Subcutaneous abdominal adipose tissue (tissue), 5 donors: ENCODE results near the gene EIPR1.

Source experiments
- H3K27ac ChIP-seq: one replicate; pipeline ENCODE4 v1.7.0; 2013; ENCODE audit warnings: low read depth, mild to moderate bottlenecking, inconsistent platforms, low read length, moderate library complexity
- H3K27me3 ChIP-seq, 5 donors: one replicate each; pipeline ENCODE4 v1.7.0; 2013; ENCODE audit warnings: low read length in 5 of 5, inconsistent platforms in 1 of 5; ENCODE audit not compliant: control insufficient read depth in 5 of 5, insufficient read depth in 4 of 5
- H3K36me3 ChIP-seq, 5 donors: one replicate each; pipeline ENCODE4 v1.7.0; 2013; ENCODE audit warnings: low read length in 5 of 5; ENCODE audit not compliant: control insufficient read depth in 5 of 5, insufficient read depth in 5 of 5
- H3K4me1 ChIP-seq, 5 donors: one replicate each; pipeline ENCODE4 v1.7.0; 2013; ENCODE audit warnings: low read length in 5 of 5, mild to moderate bottlenecking in 3 of 5, moderate library complexity in 1 of 5; ENCODE audit not compliant: control insufficient read depth in 5 of 5, insufficient read depth in 5 of 5
- H3K4me3 ChIP-seq, 5 donors: one replicate each; pipeline ENCODE4 v1.7.0; 2013; ENCODE audit warnings: low read length in 5 of 5, low read depth in 1 of 5
- H3K9ac ChIP-seq, 5 donors: one replicate each; pipeline ENCODE4 v1.7.0; 2013; ENCODE audit warnings: low read length in 5 of 5, mild to moderate bottlenecking in 4 of 5, moderate library complexity in 3 of 5
- H3K9me3 ChIP-seq, 5 donors: one replicate each; pipeline ENCODE4 v1.7.0; 2013; ENCODE audit warnings: low read length in 5 of 5; ENCODE audit not compliant: control insufficient read depth in 5 of 5
- donor health status: healthy.
- donor health status: healthy.
- donor health status: healthy.
- donor health status: healthy.
- donor health status: healthy.

Gene EIPR1

DNA sequence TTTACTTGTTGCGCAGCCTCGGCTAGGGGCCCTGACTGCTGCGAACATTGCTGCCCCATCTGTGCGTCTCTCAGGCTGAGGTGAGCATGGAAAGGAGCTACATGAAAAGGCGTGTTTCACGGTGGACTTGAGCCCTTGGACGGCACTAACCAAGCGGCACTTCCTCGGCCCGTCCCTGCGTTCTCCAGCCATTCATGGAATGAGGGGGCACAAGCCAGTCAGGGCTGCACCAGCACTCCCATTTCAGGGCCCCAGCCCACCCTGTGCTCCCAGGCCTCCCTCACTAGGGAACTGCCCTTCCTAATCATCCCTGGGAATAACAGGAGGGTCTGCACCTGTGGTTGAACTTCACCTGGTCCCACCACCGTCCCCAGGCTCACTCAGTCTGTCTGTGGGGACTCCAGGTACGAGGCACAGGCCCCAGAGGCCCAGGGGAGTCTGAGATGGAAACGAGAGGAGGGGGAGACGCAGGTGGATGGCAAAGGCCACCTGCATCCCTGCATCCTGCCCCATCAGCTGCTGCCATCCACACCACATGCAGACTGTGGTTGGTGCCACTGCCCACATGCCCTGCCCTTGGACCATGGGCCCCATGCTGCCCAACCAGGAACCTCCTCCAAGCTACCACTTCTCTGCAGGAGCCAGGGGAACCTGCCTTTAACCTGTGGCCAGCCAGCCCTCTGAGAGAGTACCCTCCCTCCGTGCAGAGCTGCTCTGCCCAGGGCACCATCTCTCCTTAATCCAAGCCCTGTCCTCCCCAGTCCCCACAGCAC lies 99.7 kb downstream of the EIPR1 start:
- H3K4me3 ChIP-seq: no peak overlapping the region
- peaks cover 0 to 6% (median 0%) of the 10 kb centered on the region in 5 donors for H3K36me3 ChIP-seq
- H3K4me1 ChIP-seq: no peaks in the 10 kb centered on the region
- no peak overlapping the region for H3K27ac ChIP-seq
- no peaks in the 10 kb centered on the region for H3K27me3 ChIP-seq
- peaks cover 0 to 9% (median 7%) of the 10 kb centered on the region in 5 donors for H3K9me3 ChIP-seq
- no peak overlapping the region for H3K9ac ChIP-seq

DNA sequence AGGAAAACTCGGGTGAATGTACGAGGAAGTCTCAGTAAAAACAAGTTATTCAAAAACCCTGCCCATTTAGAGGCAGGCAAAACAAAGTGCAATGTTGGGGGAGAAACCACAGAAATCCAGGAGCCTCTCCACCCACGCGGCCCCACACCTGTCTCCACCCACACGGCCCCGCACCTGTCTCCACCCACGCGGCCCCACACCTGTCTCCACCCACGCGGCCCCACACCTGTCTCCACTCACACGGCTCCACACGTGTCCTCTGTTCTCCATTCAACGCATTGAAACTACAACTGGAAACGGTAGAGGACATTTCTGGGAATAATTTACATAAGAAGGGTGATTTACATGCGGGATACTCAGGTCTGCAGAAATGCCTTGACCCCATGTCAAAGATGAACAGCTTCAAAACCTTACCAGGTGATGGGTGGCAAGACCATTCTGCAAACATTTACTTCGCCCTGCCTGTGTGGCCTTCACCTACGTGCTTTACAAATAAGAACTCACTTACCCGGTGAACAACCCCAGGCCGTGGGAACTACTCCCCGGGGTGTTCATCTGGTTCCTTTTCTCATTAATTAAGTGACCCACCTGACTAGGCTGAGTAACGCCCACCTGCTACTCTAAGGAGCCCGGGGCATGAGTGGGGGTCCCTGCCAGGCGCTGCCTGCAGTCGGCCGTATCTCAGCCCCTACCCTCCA lies 100.4 kb downstream of the EIPR1 start:
- H3K9me3 ChIP-seq: peaks cover 0 to 9% (median 7%) of the 10 kb centered on the region in 5 donors
- H3K27ac ChIP-seq: no peak overlapping the region
- no peak overlapping the region for H3K4me3 ChIP-seq
- H3K9ac ChIP-seq: no peak overlapping the region
- H3K36me3 ChIP-seq: peaks cover 0 to 6% (median 0%) of the 10 kb centered on the region in 5 donors
- H3K27me3 ChIP-seq: no peaks in the 10 kb centered on the region
- H3K4me1 ChIP-seq: no peaks in the 10 kb centered on the region

DNA sequence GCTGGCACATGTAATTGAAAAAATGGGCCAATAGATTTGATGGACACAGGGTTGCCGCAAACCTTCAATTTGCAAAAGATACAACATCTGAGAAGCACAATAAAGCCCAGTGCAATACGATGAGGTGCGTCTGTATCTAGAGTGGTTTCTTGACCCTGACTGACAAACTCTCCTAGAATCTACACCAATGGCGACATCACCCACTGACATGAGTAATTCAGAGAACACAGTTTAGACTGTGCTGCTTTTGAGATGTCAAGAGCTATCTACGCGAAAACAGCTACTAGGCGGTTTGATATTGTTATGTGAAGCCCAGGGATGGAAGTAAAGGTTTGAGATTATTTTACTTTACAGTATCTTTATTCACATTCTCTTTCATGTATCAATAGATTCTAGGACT lies 104.9 kb downstream of the EIPR1 start:
- Histone ChIP-seq H3K4me1 (no peaks in the 10 kb centered on the region), H3K9me3 (peaks cover 0 to 13% (median 9%) of the 10 kb centered on the region in 5 donors), H3K9ac (no peak overlapping the region), H3K4me3 (no peak overlapping the region), H3K27me3 (no peaks in the 10 kb centered on the region), H3K27ac (no peak overlapping the region), H3K36me3 (peaks cover 0 to 3% (median 0%) of the 10 kb centered on the region in 5 donors)

DNA sequence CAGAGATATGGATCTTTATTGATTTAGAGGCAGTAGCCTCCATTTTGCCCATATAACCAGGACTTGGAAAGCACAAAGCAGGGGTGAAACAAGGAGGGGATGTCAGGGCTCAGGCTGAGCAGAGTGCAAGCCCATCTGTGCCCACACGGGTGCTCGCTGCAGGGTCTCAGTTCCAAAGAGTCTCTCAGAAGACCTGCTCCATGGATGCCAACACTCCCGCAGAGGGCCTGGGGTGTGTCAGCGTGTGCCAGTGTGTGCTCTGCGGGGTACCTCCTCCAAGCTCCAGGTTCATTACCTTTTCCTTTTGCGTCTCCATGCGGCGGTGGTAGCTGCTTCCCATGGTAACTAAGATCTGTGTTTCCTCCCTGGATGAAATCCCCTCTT lies 107.5 kb downstream of the EIPR1 start:
- H3K36me3 ChIP-seq: peaks cover 0 to 3% (median 0%) of the 10 kb centered on the region in 5 donors
- H3K27ac ChIP-seq: no peak overlapping the region
- no peaks in the 10 kb centered on the region for H3K4me1 ChIP-seq
- no peak overlapping the region for H3K4me3 ChIP-seq
- no peaks in the 10 kb centered on the region for H3K27me3 ChIP-seq
- H3K9me3 ChIP-seq: peaks cover 0 to 7% (median 2%) of the 10 kb centered on the region in 5 donors
- no peak overlapping the region for H3K9ac ChIP-seq

DNA sequence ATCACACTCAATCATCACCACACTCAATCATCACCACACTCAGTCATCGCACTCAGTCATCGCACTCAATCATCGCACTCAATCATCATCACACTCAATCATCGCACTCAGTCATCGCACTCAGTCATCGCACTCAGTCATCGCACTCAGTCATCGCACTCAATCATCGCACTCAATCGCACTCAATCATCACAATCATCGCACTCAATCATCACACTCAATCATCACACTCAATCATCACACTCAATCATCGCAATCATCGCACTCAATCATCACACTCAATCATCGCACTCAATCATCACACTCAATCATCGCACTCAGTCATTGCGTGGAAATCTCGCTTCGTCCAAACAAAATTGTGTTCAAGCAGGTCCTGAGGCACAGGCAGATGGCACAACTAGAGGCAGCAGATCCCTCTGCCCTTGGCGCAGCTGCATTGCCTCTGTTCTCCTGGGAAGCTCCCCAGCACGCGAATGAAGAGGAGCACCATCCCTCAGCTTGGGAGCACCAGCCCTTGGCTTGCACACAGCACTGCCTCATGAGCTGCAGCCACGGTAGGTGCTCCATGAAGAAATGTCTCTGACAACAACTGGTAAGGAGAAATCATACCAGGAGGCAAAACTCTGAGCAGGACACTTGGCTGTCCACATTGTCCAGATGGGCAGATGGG lies 108.1 kb downstream of the EIPR1 start:
- H3K4me1 ChIP-seq: no peaks in the 10 kb centered on the region
- no peaks in the 10 kb centered on the region for H3K27me3 ChIP-seq
- no peak overlapping the region for H3K27ac ChIP-seq
- peaks cover 0 to 6% (median 2%) of the 10 kb centered on the region in 5 donors for H3K9me3 ChIP-seq
- peaks cover 0 to 3% (median 0%) of the 10 kb centered on the region in 5 donors for H3K36me3 ChIP-seq
- H3K4me3 ChIP-seq: no peak overlapping the region
- H3K9ac ChIP-seq: no peak overlapping the region

DNA sequence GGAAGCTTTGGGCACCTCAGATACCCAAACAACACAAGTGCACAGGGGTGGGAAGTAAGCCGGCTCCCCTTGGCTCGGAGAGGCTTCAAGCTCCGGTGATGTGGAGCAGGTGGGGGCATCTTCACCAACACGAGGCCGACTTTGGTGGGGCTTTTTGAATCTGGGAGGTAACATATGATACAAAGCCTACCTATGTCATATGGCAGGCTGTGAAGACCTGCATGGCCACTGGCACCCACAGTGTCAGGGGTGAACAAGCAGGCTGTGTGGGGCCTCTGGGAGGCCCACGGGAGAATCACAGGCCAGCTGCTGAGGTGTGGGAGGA lies 109.0 kb downstream of the EIPR1 start:
- no peaks in the 10 kb centered on the region for H3K27me3 ChIP-seq
- no peak overlapping the region for H3K9ac ChIP-seq
- peaks cover 0 to 4% (median 0%) of the 10 kb centered on the region in 5 donors for H3K4me1 ChIP-seq
- H3K27ac ChIP-seq: no peak overlapping the region
- peaks cover 0 to 6% (median 0%) of the 10 kb centered on the region in 5 donors for H3K9me3 ChIP-seq
- H3K36me3 ChIP-seq: peaks cover 0 to 3% (median 0%) of the 10 kb centered on the region in 5 donors
- H3K4me3 ChIP-seq: no peak overlapping the region

DNA sequence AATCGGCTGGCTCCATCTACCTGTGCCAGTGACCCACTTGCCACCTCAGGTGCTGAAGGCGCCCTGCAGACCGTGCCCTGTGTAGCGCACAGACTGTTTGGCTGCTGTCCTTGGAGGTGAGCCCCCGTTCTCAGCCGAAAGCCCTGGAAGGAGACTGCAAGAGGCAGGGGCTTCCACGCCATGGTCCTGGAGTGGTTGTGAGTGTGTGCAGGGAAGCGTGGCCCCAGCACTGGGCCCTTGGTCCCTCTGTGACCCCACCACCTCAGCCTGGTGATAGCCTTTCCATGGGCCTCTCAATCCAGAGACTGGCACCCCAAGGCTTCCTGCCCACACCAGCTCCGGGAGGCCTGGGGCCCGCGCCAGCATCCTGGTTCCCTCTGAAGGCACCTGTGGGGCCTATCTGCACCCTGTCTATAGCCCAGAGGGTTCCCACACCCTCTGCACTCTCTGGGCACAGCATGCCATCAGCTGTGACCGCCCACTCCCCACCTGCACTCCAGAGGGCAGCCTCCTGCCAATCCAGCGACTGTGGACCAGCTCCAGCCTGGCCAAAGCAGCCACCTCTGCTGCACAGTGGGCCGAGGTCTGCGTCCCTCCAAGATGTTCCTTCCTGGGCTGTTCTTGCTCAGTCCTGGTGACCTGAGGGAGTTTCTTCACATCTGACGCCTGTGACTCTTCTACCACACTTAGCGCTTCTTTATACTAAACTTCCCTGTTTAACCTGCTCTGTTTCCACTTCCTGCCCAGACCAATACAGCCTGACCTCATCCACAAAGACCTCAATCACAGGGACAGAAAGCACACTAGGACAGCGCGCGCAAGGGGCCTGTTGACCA lies 109.5 kb downstream of the EIPR1 start:
- Histone ChIP-seq H3K9ac (no peak overlapping the region), H3K36me3 (peaks cover 0 to 5% (median 0%) of the 10 kb centered on the region in 5 donors), H3K27me3 (no peaks in the 10 kb centered on the region), H3K27ac (no peak overlapping the region), H3K4me3 (no peak overlapping the region), H3K4me1 (peaks cover 0 to 4% (median 0%) of the 10 kb centered on the region in 5 donors), H3K9me3 (peaks cover 0 to 6% (median 0%) of the 10 kb centered on the region in 5 donors)

DNA sequence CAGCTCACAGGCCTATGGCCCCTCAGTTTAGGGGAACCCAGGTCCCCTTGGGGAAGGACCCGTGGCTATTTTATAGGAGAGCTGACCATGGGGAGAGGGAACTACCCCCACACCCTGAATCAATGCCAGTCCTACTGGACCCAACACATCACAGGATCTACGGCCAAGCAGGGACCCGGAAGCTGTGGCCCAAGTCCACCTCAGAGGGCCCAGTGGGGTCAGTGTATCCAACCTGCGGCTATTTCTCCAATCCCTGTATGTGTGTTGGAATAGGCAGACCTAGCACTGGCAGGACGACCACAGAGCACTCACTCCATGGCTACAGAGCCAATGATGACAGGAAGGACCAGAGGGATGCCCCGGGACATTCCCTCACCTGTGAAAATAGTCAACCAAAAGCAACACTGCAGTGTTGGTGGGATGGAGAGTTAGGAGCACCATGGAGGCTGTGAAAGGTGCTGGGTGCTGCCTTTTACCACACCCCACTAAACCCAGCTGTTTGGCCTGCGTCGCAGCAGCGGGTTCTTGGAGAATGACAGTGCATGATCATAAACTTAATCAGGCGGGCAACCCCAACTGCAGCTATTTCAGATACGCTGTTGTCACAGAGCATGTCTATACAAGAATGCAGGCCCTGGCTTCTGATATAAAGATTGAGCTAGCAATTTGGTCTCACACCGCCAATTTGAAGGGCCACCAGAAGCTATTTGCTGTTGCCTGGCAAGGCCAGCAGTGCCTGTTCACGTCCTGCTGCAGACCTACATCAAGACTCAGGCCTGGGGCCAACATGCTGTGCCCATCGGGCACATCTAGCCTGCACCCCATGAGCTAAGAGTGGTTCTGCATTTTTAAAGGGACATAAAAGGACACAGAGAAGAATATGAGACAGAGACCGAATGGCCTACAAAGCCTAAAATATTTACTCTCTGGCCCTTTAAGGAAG lies 110.4 kb downstream of the EIPR1 start:
- Histone ChIP-seq H3K36me3 (peaks cover 0 to 8% (median 0%) of the 10 kb centered on the region in 5 donors), H3K27me3 (no peaks in the 10 kb centered on the region), H3K9me3 (peaks cover 0 to 6% (median 0%) of the 10 kb centered on the region in 5 donors), H3K9ac (no peak overlapping the region), H3K27ac (no peak overlapping the region), H3K4me3 (no peak overlapping the region), H3K4me1 (peaks cover 0 to 4% (median 0%) of the 10 kb centered on the region in 5 donors)
